ENCODE results near the gene RPL4. TPM values are rescaled to one million over a fixed set of nuclear protein-coding genes. Genes with fewer than 3 reads are reported as not detected.

RPL4 gene
- total and polyA plus RNA-seq, 3 experiments from 2014 or later, result 1,182 to 4,492 (median 4,419) TPM

- Histone ChIP-seq H3K9me3 (ENCODE audit: low read length) (no peaks in the 10 kb centered on the region), H3K27ac (ENCODE audit: low read depth, low read length) (peak overlapping the region; percentile 8), H3K4me3 (ENCODE audit: low read length) (no peak overlapping the region), H3K27me3 (ENCODE audit: insufficient read depth, low read length, poor library complexity, severe bottlenecking) (no peaks in the 10 kb centered on the region), H3K36me3 (ENCODE audit: insufficient read depth, low read length) (peaks cover 64% of the 10 kb centered on the region), H3K4me1 (ENCODE audit: insufficient read depth, low read length) (peaks cover 50% of the 10 kb centered on the region)
- ChIA-PET CTCF (interaction anchor here (0.8 to 4.8 kb wide), 26 partner anchors 10 to 629 kb away, joined by 3 to 95 read pairs (median 3); partner anchors contain the start of genes DIS3L, MAP2K1, RAB11A and TIPIN), POLR2A (interaction anchor here (0.7 to 3.0 kb wide), 3 partner anchors 17 to 112 kb away, joined by 3 to 18 read pairs (median 3); partner anchors contain the start of gene MAP2K1)
- Mint-ChIP-seq H3K9me3 (no peaks in the 10 kb centered on the region), H3K4me3 (peak overlapping the region in 6 of 7 donors; percentile 96 to 99 (median 98)), H3K27ac (peak overlapping the region; percentile 98 to 99 (median 98)), H3K4me1 (peaks cover 48 to 80% (median 79%) of the 10 kb centered on the region in 3 donors), H3K36me3 (peaks cover 8 to 88% (median 22%) of the 10 kb centered on the region in 3 donors), H3K27me3 (no peaks in the 10 kb centered on the region)
- peak in 2 of 5 donors; percentile 48 to 54 for DNase-seq
Measured at GRCh38 chr15:66498501-66499386, 5.9 kb downstream of the RPL4 start.

DNA sequence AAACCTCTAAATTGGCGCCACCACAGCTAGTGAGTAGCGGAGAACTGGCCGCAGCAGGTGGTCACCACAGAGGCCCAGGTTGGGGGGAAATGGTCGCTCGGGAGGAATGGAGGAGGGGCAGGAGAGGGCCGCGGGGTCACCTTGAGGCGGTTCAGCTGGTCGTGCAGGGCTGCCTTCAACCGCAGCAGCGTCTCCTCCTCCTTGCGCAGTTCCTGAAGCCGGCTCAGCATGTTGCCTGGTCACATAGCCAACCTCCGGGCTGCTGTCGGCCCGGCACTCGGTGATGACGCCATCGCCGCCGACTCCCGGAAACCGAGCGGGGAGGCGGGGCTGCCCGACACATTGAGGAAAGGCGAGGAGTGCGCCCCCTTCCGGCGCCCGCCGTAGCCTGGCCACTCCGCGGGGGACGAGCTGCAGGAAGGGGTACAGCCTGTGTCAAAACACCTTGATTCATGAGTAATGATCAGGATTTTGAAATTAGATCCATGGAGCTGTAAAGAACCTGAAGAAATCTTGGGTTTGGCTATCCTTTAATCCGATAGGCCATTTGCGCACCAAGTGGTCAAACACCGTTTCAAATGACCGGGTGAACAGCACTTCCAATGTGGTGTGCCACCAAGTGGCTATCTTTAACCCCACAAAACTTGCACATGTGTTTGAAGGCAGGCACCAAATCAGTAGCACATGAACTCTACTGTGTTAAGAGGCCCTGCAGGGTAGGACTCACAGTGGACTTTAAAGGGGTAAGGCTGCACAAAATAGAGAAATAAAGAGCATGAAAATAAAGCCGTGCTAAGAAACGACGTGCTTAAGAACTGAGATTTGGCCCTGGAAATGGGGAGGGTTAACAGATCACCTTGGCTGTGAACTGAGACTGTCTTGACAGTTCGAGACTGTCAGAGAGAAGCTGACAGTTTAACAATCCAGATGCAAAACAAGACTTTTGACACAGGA lies 6.9 kb downstream of the RPL4 start, which contains the start of gene SNAPC5:
SNAPC5 (minus strand) TSS at position 261 of the 954 bp plus-strand sequence; CDS start at position 230, 31 bp downstream.
- Histone ChIP-seq H3K27me3 (ENCODE audit: insufficient read depth, low read length, poor library complexity, severe bottlenecking) (no peaks in the 10 kb centered on the region), H3K4me3 (ENCODE audit: low read length) (peak within 1 kb of the TSS; percentile 99), H3K4me1 (ENCODE audit: insufficient read depth, low read length) (peaks cover 41% of the 10 kb centered on the region), H3K9me3 (ENCODE audit: low read length) (no peaks in the 10 kb centered on the region), H3K36me3 (ENCODE audit: insufficient read depth, low read length) (peaks cover 61% of the 10 kb centered on the region), H3K27ac (ENCODE audit: low read depth, low read length) (peak within 1 kb of the TSS; percentile 95)
- Mint-ChIP-seq H3K36me3 (peaks cover 4 to 92% (median 24%) of the 10 kb centered on the region in 3 donors), H3K27ac (peak within 1 kb of the TSS; percentile 98 to 99 (median 98)), H3K4me3 (peak within 1 kb of the TSS; percentile 96 to 99 (median 97)), H3K9me3 (no peaks in the 10 kb centered on the region), H3K4me1 (peaks cover 39 to 74% (median 73%) of the 10 kb centered on the region in 3 donors), H3K27me3 (no peaks in the 10 kb centered on the region)
- ChIA-PET CTCF (interaction anchor here (0.7 to 4.8 kb wide), 32 partner anchors 9 to 628 kb away, joined by 3 to 95 read pairs (median 4); partner anchors contain the start of genes DIS3L, MAP2K1, RAB11A and TIPIN), POLR2A (interaction anchor here (1.1 to 3.0 kb wide), 3 partner anchors 7 to 111 kb away, joined by 3 to 18 read pairs (median 3); partner anchors contain the start of genes MAP2K1 and ZWILCH)
- peak; percentile 96 to 98 (median 97) for DNase-seq

DNA sequence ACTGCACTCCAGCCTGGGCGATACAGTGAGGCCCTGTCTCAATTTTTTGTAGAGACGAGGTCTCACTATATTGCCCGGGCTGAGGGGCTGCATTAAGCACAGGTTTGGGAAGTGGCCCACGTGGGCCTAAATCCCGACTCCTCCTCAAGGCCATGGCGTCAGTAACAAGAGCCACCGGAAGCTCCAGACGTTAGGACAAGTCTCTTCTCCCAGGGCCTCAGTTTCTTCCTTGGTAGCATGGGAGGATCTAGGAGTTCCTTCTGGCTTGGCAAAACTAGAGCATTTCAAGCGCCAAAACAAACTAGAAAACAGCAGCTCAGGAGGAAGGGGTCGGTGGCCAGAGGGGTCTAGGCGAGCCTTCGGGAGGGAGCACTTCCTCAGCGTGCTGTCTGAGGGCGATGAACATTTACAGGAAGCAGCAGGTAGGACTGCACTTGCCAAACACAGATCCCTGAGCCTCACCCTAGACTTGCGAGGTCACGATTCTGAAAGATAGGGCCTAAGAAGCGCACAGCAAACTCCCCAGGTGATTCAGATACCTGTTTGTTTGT lies 7.6 kb downstream of the RPL4 start:
- Histone ChIP-seq H3K36me3 (ENCODE audit: insufficient read depth, low read length) (peaks cover 59% of the 10 kb centered on the region), H3K9me3 (ENCODE audit: low read length) (no peaks in the 10 kb centered on the region), H3K27ac (ENCODE audit: low read depth, low read length) (peak overlapping the region; percentile 95), H3K27me3 (ENCODE audit: insufficient read depth, low read length, poor library complexity, severe bottlenecking) (no peaks in the 10 kb centered on the region), H3K4me3 (ENCODE audit: low read length) (peak overlapping the region; percentile 99), H3K4me1 (ENCODE audit: insufficient read depth, low read length) (peaks cover 34% of the 10 kb centered on the region)
- Mint-ChIP-seq H3K4me3 (peak overlapping the region; percentile 96 to 99 (median 97)), H3K4me1 (peaks cover 33 to 67% (median 67%) of the 10 kb centered on the region in 3 donors), H3K9me3 (no peaks in the 10 kb centered on the region), H3K36me3 (peaks cover 4 to 92% (median 26%) of the 10 kb centered on the region in 3 donors), H3K27ac (peak overlapping the region; percentile 98 to 99 (median 98)), H3K27me3 (no peaks in the 10 kb centered on the region)
- CTCF ChIA-PET, result interaction anchor here (0.8 to 4.8 kb wide), 10 partner anchors 8 to 210 kb away, joined by 3 to 95 read pairs (median 6); partner anchors contain the start of genes DIS3L and MAP2K1
- DNase-seq, result no peak
- POLR2A ChIA-PET, result interaction anchor here (1.1 to 3.0 kb wide), 2 partner anchors 8 to 110 kb away, joined by 3 to 18 read pairs; partner anchors contain the start of genes MAP2K1 and ZWILCH

DNA sequence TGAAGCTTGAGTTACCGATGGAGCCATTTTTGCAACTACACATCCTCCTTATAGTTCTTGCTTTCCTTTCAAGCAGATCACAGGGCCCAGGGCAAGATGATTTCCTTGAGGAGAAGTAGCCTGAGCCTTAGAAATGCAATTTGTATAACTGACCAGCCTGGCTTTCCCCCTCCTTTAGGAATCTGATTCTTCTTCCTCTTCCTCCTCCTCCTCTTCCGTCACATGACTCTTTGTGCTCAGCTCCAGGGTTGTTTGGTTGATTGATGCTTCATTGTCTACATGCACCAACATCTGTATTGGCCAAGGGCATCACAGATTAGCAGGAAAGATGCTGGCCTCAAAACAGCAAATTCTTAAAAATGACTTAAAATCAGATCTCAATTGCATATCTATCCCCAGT lies 10.4 kb downstream of the RPL4 start:
- Histone ChIP-seq H3K36me3 (ENCODE audit: insufficient read depth, low read length) (peaks cover 37% of the 10 kb centered on the region), H3K27ac (ENCODE audit: low read depth, low read length) (no peak overlapping the region), H3K4me3 (ENCODE audit: low read length) (no peak overlapping the region), H3K9me3 (ENCODE audit: low read length) (no peaks in the 10 kb centered on the region), H3K27me3 (ENCODE audit: insufficient read depth, low read length, poor library complexity, severe bottlenecking) (no peaks in the 10 kb centered on the region), H3K4me1 (ENCODE audit: insufficient read depth, low read length) (peaks cover 34% of the 10 kb centered on the region)
- Mint-ChIP-seq H3K36me3 (peaks cover 0 to 91% (median 18%) of the 10 kb centered on the region in 3 donors), H3K4me3 (peak overlapping the region in 2 of 7 donors; percentile 9 to 32), H3K9me3 (no peaks in the 10 kb centered on the region), H3K4me1 (peaks cover 31 to 57% (median 49%) of the 10 kb centered on the region in 3 donors), H3K27me3 (no peaks in the 10 kb centered on the region), H3K27ac (peak overlapping the region; percentile 6 to 92 (median 14))
- no peak for DNase-seq
- CTCF ChIA-PET, result no interaction called here
- POLR2A ChIA-PET, result no interaction called here

- Histone ChIP-seq H3K27ac (ENCODE audit: low read depth, low read length) (no peak overlapping the region), H3K9me3 (ENCODE audit: low read length) (no peaks in the 10 kb centered on the region), H3K36me3 (ENCODE audit: insufficient read depth, low read length) (peaks cover 40% of the 10 kb centered on the region), H3K4me1 (ENCODE audit: insufficient read depth, low read length) (peaks cover 18% of the 10 kb centered on the region), H3K27me3 (ENCODE audit: insufficient read depth, low read length, poor library complexity, severe bottlenecking) (no peaks in the 10 kb centered on the region), H3K4me3 (ENCODE audit: low read length) (no peak overlapping the region)
- Mint-ChIP-seq H3K4me1 (peaks cover 16 to 34% (median 27%) of the 10 kb centered on the region in 3 donors), H3K4me3 (peak overlapping the region in 1 of 7 donors; percentile 12), H3K27me3 (no peaks in the 10 kb centered on the region), H3K36me3 (peaks cover 0 to 91% (median 17%) of the 10 kb centered on the region in 3 donors), H3K9me3 (no peaks in the 10 kb centered on the region), H3K27ac (peak overlapping the region in 4 of 8 donors; percentile 7 to 37 (median 22))
- DNase-seq, result no peak
- ChIA-PET POLR2A (no interaction called here), CTCF (no interaction called here)
Measured at GRCh38 chr15:66491846-66492245, 12.8 kb downstream of the RPL4 start.

DNA sequence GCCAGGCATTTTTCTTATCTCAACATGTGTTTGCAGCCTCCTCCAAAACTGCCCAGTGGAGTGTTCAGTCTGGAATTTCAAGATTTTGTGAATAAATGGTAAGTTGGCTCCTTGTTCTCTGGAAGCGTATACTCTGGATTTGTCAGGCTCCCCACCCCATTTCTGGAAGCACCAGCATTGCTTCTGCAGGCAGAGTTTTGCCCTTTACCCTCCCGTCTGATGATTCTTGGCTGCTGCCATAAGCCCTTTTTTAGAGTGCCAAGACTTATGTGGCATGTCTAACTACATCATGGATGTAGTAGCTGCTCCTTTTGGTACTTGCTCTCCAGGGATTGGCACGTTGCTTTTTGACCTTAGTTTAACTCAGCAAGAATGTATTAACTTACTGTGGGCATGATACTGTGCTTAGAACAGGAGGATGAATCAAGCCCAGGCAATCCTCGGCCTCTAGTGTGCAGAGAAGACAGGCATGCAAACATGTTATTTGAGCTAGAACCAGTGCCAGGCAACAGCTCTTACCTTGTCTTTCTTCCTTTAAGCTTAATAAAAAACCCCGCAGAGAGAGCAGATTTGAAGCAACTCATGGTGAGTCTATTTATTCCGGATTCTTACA lies 15.4 kb downstream of the RPL4 start:
- Mint-ChIP-seq H3K36me3 (peaks cover 3 to 95% (median 14%) of the 10 kb centered on the region in 3 donors), H3K4me3 (no peak overlapping the region), H3K27me3 (no peaks in the 10 kb centered on the region), H3K4me1 (peaks cover 7 to 19% (median 10%) of the 10 kb centered on the region in 3 donors), H3K27ac (peak overlapping the region in 2 of 8 donors; percentile 2 to 72), H3K9me3 (no peaks in the 10 kb centered on the region)
- DNase-seq, result no peak
- Histone ChIP-seq H3K36me3 (ENCODE audit: insufficient read depth, low read length) (peaks cover 34% of the 10 kb centered on the region), H3K4me1 (ENCODE audit: insufficient read depth, low read length) (no peaks in the 10 kb centered on the region), H3K9me3 (ENCODE audit: low read length) (no peaks in the 10 kb centered on the region), H3K27ac (ENCODE audit: low read depth, low read length) (no peak overlapping the region), H3K27me3 (ENCODE audit: insufficient read depth, low read length, poor library complexity, severe bottlenecking) (no peaks in the 10 kb centered on the region), H3K4me3 (ENCODE audit: low read length) (no peak overlapping the region)
- CTCF ChIA-PET, result interaction anchor here (1.1 to 2.7 kb wide), 2 partner anchors 9 to 26 kb away, joined by 3 to 14 read pairs; partner anchors contain the start of gene SNAPC5
- POLR2A ChIA-PET, result no interaction called here

Data from CD8-positive, alpha-beta memory T cell (primary cell).